GM19324 (cell line): ENCODE measurements around the gene JAKMIP1.
"Not testable (repeated sequence)": the region's sequence is repeated elsewhere in the genome, so short reads cannot be mapped to it uniquely, and the experiment has no call there.

Source experiments
- ATAC-seq: cut with Tn5 transposase; IDR thresholded peaks from one replicate; pipeline ENCODE4 v1.9.1; 2021; ENCODE audit warnings: mild to moderate bottlenecking, moderate library complexity; ENCODE audit not compliant: unreplicated experiment, low FRiP score

JAKMIP1 gene

DNA sequence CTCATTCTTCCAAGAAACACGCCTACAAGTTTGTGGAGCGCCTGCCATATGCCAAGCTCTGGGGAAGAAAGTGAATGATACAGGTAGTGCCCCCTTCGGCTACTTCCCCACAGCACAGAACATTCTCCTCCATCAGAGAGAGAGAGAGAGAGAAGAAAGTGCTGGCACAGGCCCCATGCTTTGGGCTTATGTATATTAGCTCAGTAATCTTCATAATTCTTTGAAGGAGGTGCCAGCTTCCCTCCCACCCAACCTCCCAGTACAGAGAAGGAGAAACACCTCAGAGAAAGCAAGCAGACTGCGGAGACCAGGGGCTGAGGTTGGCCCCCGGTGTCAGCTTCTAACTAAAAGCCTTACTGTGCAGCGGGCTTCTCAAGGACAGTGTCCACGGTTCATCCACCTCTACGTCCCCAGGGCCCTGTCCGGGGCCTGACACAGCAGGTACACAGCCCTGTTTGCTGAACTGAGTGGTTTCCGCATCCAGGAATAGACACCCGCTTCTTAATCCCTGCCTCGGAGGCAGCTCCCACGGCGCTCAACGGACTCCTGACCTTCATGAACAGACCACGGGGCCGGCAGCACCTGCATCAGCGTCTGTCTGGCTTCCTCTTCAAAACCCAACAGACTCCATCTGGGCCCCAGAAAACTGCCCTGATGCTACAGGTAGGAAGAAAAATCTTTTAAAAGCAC is 50.2 kb downstream of the JAKMIP1 start:
- no peak for ATAC-seq

DNA sequence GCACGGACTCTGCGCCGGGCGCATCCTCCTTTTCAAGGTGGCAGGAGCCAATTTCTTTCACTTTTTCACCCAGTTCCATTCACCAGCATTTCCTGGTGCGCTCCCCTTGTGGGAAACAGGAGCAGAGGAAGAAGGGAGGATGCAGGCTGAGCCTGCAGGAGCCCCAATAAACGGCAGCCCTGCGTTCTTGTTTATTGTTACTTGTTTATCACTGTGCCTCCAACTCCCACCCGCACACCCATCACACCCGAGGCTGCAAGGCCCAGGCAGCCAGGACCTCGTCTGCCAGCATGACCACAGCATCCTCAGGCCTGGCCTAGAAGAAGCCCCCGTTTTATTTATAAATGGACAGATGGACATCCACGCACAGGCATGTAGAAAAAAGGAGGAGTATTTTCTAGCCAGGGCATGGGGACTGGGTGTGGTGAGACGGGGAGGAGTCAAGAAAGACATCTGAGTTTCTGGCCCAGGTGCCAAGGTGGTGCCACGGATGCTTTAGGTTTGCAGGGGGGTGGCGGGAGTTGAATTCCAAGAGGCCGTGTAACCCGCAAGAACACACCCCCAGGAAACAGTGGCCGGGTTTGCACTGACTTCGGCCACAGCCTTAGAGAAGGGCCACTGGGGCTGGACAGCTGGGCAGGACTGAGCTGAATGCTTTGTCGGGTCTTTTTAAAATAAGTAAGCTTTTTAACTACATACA is 51.7 kb downstream of the JAKMIP1 start:
- no peak for ATAC-seq

DNA sequence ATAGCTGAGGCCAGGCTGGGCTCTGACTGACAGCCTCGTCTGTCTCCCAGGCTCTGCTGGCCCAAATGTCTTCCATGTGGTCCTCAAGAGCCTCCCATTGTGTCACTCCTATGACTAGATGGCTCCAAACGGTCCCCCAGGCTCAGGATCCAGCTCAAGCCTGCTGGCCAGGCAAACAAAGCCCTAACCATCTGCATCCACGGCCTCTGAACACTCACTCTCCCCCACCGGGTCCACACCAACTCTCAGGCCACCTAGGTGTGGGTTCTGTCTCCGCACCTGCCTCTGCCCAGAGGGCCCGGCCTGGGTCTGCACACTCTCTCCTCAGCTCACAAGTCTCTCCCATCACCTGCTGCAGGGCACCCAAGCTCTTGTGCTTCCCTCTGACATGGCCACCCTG is 52.9 kb downstream of the JAKMIP1 start:
- no peak for ATAC-seq

DNA sequence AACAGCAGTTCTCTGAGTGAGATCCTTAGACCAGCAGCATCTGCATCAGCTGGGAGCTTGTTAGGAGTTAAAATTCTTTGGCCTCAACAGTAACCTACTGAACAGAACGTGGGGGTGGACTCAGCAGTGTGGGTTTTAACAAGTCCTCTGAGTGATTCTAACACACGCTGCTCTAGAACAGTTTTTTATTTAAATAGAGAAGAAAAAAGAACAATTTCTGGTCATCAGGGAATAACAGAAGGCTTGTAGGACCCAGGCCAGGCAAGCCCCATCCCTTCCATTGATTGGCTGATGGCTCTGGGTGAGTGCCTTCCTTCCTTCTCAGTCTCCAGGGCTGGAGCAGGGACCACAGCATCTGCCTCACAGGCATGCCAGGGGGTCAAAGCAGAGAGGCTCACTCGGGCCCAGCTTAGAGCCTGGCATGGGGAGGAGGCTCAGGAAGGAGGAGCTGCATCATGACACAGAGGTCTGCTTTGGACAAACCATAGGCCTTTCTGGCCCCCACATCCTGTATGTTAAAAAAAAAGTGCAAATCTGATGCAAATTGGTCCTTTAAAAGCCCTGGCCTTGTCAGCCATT is 56.7 kb downstream of the JAKMIP1 start:
- no peak for ATAC-seq

DNA sequence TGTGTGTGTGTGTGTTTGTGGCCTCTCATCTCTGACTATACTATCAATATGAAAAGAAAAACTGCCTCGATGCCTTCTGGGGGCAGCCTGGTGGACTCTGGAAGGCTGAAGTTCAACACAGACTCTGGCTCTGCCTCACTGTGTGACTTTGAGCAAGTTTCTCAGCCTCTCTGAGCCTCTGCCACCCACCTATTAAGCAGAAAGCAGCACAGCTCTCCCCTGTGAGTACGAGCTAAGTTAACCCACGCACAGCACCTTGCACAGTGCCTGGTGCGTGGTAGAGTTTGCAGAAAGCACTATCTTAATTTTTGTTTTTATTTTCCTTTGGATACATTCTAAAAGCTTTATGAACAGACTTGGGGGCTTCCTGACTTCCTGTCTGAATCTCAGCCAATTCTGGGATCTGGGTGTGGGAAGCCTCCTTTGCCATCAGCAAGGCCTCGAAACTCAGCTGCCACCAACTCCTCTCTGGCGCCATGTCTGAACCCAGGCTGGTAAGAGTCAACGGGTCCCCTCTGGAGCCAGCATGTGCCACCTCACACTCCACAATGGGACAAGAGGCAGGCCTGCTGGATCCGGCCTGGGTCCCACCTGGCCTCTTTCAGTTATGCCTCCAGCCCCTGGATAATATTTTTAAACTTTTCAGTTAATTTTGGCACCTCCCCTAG is 57.3 kb downstream of the JAKMIP1 start:
- ATAC-seq, result no peak

DNA sequence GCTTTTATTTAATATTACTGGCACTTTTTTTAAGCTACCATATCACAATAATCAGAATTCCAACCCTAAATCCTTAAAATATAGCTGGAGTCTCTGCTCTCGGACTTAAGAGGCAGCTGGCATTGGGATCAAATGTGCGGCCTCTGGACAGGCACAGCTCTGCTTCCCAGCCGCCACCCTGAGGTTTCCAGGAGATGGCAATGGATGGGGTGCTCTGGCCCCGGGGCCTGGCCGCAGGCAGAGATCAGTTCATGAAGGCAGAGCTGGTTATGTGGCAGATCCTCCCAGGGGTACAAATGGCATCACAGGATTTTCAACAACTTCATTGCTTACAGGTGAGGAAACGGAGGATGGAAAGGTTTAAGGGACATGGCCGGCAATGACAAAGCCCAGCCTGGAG is 57.8 kb downstream of the JAKMIP1 start:
- no peak for ATAC-seq

DNA sequence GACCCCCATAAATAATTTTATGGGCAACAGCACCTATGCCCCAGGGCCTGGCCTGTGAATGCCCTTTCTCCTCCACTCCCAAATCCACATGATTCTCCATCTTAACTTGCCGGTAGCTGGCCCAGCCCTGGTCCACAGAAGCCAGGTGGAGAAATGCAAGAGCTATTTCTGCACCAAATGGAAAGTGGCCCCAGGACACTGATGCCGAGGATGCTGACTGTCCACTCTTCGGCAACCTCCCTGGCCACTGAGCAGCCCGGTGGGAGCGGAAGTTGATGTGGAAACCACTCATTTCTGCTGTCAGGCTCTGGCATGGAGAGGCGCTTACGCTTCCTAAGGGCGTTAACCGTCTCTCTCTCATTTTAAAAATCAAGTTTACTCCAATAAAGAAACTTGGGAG is 58.8 kb downstream of the JAKMIP1 start:
- ATAC-seq, result no peak

DNA sequence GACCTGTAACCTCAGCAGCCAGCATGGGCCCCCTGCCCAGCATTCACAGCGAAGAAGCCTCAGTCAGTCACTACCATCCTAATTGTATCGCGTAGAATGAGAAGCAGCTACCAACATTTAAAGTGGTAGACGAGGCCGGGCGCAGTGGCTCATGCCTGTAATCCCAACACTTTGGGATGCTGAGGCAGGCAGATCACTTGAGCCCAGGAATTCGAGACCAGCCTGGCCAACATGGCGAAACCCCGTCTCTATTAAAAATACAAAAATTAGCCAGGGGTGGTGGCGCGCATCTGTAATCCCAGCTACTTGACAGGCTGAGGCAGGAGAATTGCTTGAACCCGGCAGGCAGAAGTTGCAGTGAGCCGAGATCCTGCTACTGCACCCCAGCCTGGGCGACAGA is 59.3 kb downstream of the JAKMIP1 start:
- not testable (repeated sequence) for ATAC-seq

DNA sequence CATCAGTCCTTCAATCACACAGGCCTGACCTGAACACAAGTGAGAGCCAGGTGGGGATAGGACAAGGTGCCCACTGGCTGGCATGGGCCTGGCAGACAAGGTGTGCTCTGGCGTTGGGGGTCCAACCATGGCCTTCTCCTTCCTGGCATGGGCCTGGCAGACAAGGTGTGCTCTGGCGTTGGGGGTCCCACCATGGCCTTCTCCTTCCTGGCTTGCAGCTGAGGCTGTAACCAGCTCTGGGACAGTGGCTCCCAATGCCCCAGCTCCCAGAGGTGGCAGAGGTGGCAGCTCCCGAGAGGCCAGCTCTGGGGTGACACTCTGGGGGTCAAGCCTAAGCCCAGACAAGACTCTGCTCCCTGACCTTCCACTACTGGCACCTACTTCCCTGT is 62.6 kb downstream of the JAKMIP1 start:
- ATAC-seq, result no peak

DNA sequence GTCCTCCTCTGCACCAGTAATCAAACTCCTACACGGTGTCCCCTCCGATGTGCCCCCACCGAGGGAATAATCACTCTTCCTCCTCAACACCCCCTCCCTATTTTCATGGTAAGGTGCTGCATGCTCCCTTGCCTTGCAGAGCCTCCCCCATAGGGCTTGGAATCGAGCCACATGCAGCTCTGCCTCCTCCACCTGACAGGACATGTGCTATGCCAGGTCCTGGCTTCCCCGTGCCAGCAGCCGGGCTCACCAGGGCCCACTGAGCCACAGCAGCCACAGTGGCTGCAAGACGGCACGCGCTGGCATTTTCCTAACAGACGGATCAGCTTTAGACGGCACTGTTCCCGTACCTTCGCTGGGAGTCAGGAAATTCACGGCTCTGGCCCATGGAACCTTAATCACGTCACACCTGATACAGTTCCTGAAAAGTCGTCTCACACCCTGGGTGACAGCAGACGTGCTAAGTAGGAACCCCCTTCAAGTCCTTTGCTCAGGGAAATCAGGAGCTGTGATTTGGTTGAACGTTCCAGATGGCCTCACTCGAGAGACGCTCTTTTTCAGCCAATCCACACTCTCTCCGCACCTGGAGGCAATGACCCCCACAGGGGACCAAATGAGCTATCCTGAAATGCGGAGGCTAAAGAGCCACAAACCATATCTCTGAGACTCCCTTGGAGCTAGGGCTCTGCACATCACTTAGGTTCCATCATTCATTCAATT is 63.2 kb downstream of the JAKMIP1 start:
- ATAC-seq, result no peak

DNA sequence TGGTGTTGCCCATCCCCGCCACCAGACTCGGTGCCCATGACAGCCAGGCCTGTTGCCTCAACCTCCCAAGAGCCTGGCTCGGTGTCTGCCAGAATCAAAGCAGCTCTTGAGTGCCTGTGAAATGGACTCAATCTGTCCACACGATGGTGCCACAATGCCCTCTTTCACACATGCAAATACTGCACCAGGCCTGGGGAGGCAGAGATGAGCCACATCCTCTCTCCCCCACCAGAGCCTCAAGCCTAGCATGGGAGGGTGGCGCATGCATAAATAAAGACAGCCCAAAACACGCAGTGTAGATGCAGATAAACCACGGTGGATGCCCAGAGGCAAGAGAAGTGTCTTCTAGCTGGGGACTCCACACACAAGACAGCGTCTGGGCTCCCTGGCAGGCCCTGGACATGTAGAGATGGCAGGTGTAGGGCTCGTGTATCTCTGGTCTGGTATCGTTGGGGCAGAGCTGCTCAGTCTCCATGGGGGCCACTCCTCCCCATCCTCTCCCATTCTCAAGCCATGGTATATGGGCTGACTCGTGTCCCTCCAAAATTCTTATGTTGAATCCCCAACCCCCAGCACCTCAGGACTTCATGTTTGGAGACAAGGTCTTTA is 65.6 kb downstream of the JAKMIP1 start:
- peak; percentile 73 for ATAC-seq

DNA sequence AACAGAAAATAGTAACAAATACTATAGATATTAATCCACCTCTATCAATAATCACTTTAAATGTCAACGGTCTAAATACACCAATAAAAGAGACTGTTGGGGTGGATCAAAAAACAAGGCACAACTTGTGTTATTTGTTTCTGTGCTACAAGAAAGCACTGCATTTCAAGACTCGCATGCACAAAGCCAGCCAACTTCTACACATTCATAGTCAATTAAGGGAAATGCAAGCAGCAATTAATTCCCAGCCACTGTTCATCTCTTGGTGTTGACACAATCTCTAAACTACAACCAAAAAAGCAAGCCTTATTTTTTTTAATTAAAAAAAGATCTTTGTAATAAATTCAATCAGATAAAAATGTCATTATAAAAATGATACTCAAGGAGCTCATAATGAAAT is 67.6 kb downstream of the JAKMIP1 start:
- no peak for ATAC-seq

DNA sequence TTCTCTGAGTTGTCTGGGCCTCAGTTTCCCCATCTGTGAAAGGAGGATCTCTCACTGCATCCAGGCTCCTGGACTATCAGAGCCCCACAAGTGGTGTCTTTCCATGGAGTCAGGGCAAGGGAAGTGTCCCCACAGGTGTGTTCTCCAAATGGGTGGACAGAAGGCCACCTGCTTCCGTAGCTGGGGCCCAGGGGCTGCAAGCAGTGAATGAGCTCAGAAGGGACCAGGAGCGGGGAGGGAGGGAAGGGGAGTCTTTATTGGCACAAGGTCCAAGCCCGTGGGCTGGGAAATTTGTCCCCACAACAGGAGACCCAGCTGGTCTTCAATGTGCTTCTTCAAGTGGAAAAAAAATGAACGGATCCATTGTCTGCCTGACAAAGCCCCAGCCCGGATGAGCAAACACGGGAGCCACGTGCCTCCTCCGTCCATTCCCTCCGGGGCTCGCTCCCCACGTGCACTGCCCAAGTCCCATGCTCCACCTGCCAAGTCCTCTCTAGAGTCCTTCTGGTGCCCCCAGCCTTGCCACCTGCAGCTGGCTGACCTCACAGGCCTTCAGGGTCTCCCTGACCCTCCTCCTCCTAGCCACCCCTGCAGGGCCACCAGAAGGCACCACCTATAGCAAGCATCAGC is 72.0 kb downstream of the JAKMIP1 start:
- ATAC-seq, result no peak

DNA sequence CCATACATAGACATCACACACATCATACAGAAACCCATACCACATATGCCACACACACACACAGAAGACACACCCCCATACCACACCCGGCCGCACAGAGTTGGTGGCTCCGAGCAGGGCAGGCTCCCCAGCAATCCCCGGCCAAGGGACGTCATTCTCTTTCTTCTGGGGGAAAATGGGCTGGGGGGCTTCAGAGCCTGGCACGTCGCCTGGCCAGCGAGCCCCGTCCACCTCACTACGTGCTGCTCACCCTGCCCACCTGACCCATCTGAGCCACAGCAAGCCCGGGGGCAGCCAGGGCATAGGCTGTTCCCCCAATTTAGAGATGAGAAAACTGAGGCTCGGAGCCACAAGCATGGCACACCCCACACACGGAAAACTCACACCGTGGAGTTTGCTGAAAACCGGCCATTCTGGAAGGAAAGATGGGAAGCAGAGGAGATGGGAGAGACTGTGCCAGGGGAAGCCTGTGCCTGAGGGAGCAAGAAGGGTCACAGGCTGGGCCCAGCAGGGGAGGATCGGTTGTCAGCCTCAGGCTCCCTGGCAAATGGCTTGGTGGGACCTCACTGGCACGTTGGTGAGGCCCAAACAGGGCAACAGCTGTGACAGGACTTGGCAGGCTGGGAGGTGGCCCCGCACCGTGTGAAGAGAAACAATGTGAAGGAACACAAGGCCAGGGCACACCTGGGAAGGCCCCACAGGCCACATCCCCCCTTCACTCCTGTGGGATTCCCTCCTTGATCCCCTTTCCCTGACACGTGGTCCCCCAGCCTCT is 73.2 kb downstream of the JAKMIP1 start:
- ATAC-seq, result no peak

DNA sequence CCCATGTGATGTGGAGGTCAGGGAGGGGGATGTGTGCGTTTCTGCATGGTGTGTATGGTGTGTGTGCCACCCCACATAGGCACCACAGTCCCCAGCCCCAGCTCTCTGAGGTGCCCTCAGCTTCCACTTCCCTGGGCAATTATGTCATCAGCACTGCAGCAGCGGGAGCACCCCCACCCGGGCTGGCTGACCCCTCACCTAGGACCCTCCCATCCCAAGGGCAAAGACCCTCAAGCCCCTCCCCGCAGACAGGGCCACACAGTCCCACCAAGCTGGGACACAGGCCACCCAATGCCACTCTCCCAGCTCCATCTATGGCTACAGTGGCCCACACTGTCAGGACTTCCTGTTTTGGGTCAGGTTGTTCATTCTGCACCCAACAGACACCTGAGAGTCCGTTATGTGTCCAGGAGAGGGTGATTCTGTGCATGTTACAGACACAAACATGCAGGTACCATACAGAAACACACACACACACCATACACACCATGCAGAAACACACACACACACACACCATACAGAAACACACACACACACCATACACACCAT is 75.2 kb downstream of the JAKMIP1 start:
- no peak for ATAC-seq

DNA sequence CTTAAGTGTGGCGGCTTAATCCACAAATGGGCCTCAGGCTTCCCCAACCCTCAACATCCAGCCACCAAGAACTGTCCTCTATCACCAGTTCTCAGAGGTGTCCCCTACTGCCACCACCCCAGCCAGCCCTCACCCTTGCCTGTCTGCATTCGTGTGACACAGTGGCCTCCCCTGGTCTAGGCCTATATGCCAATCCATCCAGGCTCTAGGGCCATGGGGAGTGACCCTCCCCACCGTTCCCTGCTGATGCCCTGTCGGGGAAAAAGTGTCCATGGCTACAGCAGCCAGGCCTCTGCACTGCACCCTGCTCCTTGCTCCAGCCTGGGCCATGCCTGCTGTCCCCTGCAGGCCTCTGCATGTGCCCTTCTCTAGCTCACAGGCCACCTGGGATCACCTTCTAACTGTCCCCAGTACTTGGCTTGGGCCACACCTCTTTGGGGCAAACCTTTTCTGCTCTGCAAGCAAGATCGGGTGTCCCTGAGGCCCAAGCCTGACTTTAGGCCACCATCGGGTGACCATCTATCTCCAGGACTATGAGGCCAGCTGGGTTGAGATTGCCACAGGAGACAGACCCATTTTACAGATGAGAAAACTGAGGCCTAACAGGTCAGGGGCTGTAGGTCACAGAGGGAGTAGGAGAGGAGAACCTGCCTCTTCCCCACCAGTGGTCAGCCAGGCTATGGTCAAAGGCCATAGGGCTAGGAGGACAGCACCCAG is 75.8 kb downstream of the JAKMIP1 start:
- no peak for ATAC-seq

DNA sequence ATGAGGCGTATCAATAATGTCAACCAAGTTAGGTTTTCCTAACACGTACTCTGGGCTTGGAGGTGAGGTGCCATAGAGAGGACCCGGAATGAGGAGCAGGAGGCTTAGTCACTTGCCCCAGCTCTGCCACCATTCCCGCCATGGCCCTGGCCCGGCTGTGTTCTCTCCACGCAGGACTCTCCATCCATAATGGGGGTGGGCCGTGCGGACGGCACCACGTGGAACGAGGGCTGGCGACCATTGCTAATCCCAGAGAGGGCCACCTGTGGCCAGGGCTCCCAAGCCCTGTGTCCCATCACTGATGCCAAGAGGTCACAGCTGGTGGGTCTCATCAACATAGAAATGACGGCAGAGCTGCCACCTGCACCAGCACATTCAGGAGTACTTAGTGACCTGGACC is 76.4 kb downstream of the JAKMIP1 start:
- no peak for ATAC-seq

DNA sequence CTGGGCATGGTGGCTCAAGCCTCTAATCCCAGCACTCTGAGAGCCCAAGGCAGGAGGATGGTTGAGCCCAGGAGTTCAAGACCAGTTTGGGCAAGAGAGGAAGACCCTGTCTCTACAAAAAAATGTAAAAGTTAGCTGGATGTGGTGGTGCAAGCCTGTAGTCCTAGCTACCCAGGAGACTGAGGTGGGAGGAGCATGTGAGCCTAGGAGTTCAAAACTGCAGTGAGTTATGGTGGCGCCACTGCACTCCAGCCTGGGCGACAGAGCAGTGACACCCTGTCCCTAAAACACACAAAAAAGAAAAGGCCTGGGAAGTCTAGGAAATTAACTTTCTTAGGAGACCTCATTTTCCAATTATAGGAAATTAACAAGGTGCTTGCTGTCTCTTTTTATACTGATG is 76.8 kb downstream of the JAKMIP1 start:
- ATAC-seq, result no peak
